Epithelial cell of esophagus (primary cell): ENCODE measurements around the gene ATXN1.

Experiments used
- DNase-seq: peaks from one replicate; pipeline ENCODE4 v3.0.0; 2010; ENCODE audit warnings: low read depth
- H3K4me3 ChIP-seq: 2 replicates; pipeline ENCODE4 v1.5.1; 2011; ENCODE audit warnings: mild to moderate bottlenecking, low read length, control low read depth
- TF ChIP-seq, protein P1 (sequence below): IDR thresholded peaks from 2 replicates; pipeline ENCODE4 v1.5.1; 2011; ENCODE audit warnings: low read depth, mild to moderate bottlenecking, low read length, control low read depth, inconsistent platforms; ENCODE audit not compliant: insufficient read depth; ENCODE audit errors: missing control alignments

The ATXN1 gene

DNA sequence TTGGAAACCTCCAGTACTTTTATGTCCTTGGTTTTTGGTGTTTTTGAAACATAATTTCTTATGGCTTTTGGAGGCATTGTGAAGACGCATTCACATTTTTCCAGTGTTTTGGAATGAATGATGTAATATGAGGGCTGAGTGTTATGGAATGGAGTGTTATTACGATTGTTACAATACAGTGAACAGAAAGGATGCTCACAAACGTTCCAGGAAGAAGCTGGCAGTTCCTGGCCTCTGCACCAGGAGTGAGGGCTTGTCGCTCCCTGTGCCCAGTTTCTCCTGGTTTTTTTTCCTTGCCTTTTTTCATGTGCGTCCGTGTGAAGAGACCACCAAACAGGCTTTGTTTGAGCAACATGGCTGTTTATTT, 502.6 kb downstream of the ATXN1 start:
- no peak overlapping the region for H3K4me3 ChIP-seq
- TF ChIP-seq, protein P1, sequence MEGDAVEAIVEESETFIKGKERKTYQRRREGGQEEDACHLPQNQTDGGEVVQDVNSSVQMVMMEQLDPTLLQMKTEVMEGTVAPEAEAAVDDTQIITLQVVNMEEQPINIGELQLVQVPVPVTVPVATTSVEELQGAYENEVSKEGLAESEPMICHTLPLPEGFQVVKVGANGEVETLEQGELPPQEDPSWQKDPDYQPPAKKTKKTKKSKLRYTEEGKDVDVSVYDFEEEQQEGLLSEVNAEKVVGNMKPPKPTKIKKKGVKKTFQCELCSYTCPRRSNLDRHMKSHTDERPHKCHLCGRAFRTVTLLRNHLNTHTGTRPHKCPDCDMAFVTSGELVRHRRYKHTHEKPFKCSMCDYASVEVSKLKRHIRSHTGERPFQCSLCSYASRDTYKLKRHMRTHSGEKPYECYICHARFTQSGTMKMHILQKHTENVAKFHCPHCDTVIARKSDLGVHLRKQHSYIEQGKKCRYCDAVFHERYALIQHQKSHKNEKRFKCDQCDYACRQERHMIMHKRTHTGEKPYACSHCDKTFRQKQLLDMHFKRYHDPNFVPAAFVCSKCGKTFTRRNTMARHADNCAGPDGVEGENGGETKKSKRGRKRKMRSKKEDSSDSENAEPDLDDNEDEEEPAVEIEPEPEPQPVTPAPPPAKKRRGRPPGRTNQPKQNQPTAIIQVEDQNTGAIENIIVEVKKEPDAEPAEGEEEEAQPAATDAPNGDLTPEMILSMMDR, result no peak
- DNase-seq, result no peak

DNA sequence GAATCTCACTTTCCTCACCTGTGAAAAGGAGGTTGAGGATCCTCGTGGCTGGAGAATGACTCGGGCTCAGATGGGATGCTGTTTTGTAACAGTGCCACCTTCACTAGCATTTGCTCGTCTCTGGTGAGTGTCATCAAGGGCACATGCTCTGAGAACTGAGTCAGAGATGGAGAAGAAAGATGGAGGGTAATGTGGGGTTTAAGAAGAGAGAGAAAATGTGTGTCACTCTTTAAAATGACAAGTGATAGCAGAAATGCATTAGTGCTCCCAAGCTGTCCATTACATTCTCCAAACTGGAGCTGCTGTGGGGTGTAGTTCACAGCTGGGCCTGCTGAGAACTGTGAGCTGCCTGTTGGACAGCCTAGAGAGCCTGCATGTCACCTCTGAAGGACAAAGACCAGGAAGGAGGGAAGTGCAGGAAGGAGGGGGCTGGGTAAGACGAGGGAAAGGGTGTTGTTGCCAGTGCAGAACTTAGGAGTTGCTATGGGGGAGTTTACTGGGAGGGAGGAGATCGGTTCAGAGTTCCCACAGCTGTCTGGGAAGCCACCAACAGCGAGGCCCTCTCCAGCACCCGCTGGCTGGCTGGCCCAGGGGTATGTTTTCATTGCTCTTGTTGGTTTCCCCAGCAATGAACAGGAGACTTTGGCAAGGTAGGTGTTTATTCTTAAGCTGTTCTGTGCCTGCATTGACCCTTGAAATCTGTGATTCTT, 503.1 kb downstream of the ATXN1 start:
- no peak overlapping the region for H3K4me3 ChIP-seq
- TF ChIP-seq, protein P1, result no peak
- DNase-seq, result peak; percentile 60

DNA sequence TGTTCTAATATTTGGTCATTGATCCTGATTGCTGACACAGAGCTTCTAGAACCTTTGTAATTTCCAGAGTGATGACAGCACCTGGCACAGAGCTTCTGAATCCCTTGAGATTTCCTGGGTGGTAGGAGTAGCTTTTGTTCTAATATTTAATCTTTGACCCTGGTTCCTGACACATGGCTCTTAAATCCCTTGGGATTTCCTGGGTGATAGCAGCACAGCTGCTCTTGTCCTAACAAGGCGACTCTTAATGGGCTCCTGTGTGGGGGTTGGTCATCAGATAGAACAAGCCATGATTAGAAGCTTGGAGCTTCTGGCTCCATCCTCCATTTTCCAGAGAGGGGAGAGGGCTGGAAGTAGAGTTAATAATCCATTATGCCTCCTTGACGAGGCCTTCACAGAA, 504.5 kb downstream of the ATXN1 start:
- TF ChIP-seq, protein P1, result no peak
- DNase-seq, result no peak
- no peak overlapping the region for H3K4me3 ChIP-seq

DNA sequence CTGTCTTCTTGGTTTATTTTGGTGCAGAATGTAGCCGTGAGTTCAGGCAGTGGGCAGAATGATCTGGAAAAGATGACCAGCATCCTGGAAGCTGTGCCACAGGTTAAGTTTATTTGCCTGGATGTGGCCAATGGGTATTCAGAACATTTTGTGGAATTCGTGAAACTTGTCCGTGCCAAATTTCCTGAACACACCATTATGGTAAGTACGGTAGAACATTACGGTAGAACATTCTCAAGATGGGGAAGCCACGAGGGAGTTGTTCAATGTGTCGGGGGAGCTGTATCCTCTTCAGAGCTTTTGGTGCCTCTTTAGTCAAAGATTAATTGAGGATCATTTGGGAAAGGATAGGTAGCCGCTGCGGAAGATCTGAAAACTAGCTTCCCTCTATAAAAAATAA, 506.7 kb downstream of the ATXN1 start:
- TF ChIP-seq, protein P1, result no peak
- no peak overlapping the region for H3K4me3 ChIP-seq
- DNase-seq, result no peak

- no peak for DNase-seq
- TF ChIP-seq, protein P1, result no peak
- H3K4me3 ChIP-seq, result no peak overlapping the region
Measured at GRCh38 chr6:16253399-16254144, 507.7 kb downstream of the ATXN1 start.

- no peak for DNase-seq
- H3K4me3 ChIP-seq, result no peak overlapping the region
- TF ChIP-seq, protein P1, result no peak
Measured at GRCh38 chr6:16252686-16253299, 508.5 kb downstream of the ATXN1 start.

DNA sequence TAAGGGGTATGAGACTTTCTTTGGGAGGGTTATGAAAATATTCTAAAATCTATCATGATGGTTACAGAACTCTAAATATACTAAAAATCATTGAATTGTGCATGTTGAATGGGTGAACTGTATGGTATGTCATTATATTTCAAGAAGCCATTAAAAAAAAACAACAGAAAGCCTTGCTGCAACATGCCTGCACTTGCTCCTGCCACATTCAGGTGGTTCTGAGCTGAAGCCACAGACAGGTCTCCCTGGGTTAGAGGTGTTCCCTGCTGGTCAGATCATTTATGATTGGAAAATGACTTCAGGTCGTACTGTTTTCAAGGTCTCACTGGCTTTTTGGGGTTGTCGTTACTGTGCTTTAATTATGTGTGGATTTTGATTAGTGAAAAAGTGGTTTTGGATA, 509.6 kb downstream of the ATXN1 start:
- peak; percentile 67 for DNase-seq
- TF ChIP-seq, protein P1, result no peak
- no peak overlapping the region for H3K4me3 ChIP-seq
